ENCODE results near the gene PSD4.

The PSD4 gene

DNA sequence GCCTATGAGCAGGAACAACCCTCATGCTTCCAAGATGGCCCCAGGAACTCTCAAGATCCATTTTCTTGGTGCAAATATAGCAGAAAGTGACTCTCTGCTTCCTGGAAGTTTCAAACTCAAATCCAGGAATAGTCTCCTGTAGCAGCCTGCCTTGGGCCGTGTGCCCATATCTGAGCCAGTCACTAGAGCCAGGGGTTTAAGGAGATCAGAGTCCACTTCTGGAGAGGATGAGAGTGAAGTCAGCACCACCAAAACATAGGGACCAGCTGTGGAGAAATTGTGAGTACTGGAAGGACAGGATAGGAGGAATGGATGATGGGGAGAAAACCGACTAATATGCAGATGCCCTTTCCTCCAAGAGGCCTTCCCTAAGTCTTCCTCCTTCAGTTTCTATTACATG, 33.2 kb downstream of the PSD4 start:
- DNase-seq (ENCODE audit: low spot score), result no peak

DNA sequence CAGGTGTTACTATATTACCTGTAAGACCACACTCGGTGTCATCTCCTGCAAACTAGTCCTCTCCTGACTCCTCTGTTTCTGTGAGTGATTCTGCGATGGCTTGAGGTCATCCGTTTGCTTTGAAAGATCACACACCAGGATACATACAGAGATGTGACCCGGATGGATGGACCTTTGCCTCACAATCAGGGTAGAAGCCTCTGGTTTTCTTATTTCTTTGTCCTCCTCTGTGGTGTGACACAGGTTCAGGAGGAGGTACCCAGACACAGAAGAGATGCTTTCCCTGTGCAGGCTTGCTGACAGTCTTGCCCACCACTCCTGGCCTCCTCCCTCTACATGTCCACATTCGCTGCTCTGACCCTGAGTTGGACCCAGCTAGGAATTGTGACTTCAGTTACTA, 34.6 kb downstream of the PSD4 start:
- DNase-seq (ENCODE audit: low spot score), result no peak

DNA sequence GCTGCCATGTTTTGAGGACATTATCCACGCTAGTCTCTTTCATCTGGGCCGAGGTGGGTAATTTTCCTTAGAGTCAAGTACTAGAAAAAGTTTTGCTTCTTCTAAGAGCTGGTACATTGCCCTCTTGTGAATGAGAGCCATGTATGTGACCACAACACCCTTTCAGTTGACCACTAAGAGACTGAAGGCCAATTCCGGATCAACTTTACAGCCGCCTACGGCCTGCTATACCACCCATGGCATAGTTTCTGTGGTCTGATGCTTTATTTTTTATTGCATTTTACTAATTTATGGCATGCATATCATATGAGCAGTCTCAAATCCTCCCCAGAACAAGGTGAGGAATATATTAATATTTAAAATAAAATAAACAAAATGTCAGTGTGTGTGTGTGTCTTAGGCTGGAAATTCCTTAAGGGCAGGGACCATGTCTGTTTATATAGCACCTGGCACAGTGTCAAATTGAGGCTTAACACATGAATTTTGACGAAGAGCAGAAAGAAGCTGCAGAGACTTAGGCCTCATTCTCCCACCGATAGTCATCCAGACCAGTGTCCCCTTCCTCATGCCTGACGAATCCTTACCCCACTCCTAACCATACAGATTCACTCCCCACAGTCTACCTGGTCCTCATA, 35.4 kb downstream of the PSD4 start:
- no peak for DNase-seq (ENCODE audit: low spot score)

DNA sequence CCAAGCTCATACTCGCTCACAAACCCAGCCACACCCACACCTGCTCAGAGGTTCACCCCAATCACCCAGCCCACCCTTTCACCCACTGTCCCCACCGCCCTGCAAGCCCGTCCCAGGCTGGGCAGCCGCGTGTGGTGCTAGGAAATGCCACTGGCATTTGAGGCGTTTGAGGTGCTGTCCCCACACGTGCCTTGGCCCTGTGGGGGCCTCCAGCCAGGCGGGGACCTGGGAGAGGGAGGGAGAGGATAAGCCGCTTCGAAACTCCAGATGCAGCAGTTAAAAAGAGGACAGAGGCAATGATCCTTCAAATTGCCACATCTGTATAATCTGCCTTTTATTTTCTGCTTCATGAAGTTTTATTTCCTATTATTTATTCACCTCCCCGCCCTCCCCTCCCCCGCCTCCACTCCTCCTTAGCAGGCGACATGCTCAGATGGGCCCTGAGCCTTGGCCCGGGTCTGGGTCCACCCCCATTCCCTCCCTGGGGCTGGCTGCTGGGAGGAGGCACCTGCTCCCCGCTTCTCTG, 35.9 kb downstream of the PSD4 start:
- DNase-seq (ENCODE audit: low spot score), result no peak

DNA sequence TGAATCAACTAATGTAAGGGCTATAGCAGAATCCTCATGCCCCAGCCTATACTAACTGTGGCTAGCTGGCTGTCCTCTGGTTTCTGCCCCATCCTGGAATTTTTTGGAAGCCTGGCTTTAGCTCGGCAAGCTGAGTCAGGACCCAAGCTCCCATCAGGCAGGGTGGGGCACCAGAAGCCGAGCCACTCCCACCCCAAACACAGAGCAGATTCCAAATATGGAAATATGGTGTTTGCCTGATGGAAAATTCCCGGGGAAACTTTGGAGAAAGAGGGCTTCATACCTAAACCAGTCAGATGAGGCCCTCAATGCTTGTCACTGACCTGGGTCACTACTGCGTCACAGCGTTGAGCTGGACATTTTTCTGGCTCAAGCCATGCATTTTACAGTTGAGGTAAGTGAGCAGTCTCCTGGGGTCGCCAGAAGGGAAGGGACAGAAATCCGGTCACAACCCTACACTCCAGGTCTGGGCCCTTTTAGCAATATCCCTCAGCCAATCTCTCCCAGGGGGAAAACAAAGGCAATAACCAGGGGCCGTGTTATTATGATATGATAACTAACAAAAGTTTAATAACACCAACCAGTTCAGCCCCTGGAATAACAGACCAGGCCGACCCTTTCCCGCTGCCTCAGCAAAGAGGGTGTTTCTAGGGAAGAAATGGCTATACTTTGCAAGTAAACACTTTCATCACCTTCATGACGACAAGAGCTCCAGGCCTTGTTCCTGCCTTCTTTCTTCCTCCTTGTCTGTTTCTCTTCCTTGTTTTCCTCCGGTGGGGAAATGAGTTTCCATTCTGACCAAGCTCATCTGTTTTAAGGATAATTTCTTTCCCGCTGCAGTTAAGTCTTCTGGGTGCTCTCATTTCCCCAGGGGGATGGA, 37.7 kb downstream of the PSD4 start:
- DNase-seq (ENCODE audit: low spot score), result no peak

DNA sequence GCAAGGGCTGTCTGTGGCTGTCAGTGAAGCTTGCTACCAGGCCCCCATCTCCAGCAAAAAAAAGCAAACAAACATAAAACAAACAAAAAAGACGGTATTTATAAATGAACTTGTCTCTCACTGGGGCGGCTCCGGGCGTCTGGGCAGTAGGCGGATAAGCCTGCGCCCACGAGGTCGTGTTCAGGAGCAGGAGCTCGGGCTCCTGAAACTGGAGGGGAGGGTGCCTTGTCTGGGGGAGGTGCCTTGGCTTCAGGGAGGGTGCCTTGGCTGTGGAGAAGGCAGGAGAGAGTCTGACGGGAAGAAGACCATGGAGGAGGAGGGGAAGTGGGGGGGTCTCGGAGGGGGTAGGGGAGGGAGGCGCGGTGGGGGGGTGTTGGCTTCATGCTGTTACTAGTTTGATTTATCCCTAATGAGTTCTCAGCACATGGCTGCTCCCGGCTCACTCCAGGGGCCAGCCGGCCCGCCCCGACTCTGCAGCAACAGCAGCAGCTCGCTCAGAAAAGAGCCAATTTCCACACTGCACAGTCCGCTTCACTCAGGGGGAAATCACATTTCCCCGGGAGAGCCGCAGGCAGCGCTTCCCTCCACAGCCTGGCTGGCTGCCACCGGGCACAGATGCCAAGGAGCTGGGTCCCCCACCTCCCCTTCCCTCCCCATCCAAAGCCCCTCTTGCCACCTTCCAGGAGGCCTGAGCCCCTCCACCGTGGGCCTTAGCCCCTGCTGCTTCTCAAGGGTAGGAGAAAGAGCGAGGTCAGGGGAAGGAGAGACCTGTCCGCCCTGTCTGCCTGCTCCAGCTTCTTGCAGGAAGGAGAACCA, 38.7 kb downstream of the PSD4 start:
- DNase-seq (ENCODE audit: low spot score), result no peak

DNA sequence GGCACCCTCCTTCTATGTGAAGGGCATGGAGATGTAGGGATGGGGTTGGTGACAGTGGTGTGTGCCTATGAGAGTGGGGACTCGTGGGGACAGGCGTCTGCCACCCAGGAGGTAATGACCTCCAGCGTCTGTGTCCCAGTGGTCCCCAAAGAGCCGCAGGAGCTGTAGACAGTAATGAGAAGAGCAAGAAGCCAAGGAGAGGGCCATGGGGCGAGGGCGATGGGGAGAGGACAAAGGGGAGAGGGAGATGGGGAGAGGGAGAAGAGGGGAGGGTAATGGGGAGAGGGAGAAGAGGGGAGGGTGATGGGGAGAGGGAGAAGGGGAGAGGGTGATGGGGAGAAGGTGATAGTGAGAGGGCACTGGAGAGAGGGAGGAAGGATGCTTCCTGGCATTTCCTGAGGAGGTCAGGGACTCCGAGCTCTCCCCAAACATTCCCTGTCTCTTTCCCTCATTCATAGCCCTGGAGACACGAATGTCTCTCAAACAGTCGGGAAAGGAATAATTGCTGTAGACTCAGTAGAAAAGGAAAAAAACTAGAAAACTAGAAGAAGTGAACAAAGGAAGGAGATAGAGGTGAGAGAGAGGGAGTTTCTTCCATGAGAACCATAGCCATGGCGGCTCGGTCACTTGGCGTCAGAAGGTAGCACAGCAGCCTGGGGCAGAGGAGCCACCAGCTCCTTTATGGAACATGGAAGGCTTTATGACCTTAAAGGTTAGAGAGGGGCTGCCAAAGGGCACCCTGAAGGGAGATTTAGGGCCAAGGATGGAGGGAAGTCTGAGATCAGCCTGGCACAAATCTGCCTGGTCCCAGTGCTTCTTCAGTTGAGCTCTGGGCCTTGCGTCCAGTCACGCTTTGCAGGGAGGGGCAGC, 39.5 kb downstream of the PSD4 start:
- DNase-seq (ENCODE audit: low spot score), result no peak

DNA sequence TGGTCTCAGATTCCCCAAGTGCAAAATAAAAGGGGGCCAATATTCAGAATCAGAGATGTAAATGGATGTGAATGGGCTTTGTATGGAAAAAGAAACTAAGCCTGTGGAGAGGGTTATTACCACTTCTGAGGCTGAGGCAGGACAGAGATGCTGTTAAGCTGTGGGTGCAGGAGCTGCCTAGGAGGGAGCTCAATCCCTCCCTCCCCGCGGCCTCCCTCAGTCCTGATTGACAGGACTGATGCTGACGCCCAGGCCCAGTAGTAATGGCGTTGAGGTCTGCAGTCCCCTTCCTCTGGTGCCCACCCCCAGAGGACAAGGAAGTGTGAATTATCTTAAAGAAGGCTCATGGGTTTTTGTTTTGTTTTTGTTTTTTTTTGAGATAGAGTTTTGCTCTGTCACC, 40.4 kb downstream of the PSD4 start:
- no peak for DNase-seq (ENCODE audit: low spot score)

DNA sequence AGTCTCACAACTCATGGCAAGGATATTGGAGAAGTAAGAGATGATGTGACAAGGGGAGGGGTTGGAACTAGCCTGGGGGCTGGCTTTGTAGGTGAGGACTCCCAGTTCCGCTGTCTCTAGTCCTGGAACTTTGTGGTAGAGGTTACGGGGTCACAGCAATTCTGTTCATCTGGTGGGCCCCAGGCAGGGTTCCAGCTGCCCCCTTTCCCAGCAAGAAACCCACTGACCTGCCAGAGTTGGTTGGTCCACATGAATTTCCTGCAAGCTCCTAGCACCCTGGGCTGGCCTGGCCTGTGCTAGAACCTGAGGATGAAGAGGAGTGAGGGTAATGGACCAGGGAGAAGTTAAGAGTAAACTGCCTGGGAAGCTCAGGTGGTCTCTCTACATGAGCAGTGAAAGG, 41.3 kb downstream of the PSD4 start:
- no peak for DNase-seq (ENCODE audit: low spot score)

DNA sequence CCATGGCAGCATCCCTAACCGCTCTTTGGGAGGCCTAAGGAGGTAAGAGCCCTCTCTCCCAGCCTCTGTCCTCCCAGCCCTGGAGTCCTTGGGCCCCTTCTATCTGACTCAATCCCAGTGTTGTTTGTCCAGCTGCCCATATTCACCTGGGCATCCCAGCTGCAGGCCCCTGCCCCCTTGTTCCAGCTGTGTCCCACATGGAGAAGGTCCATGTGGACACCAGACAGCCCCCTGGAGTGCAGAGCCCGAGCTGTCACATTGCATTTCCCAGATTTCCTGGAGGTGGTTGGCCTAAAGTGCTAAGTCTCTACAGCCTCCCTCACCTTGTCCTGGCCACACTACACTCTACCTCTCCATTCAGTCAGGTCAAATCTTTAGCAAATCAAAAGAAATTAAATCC, 42.5 kb downstream of the PSD4 start:
- DNase-seq (ENCODE audit: low spot score), result no peak

DNA sequence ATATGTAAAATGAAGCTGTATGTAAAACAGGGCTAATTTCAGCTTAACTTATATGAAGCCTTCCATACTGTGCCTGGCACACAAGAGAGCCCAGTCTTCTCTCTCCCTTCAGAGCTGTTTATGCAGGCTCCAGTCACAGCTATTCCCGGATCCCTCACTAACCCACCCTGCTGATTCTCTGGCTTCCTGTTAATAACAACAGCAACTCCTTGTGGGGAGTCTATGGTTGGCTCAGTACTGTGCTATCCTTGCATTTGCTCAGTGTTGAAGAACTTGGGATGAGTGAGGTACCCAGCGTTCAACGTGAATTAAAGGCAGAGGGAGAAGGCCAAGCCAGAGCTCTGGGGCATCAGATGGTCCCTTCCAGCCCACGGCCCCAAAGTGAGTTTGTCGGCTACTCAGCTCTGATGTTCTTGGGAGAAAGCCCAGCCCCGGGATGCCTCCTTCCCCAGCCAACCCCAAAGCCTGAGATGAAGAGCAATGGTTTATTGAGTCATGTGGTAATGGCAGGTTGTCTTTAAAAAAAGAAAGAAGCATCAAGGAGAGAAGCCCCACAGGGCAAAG, 43.2 kb downstream of the PSD4 start:
- DNase-seq (ENCODE audit: low spot score), result no peak

DNA sequence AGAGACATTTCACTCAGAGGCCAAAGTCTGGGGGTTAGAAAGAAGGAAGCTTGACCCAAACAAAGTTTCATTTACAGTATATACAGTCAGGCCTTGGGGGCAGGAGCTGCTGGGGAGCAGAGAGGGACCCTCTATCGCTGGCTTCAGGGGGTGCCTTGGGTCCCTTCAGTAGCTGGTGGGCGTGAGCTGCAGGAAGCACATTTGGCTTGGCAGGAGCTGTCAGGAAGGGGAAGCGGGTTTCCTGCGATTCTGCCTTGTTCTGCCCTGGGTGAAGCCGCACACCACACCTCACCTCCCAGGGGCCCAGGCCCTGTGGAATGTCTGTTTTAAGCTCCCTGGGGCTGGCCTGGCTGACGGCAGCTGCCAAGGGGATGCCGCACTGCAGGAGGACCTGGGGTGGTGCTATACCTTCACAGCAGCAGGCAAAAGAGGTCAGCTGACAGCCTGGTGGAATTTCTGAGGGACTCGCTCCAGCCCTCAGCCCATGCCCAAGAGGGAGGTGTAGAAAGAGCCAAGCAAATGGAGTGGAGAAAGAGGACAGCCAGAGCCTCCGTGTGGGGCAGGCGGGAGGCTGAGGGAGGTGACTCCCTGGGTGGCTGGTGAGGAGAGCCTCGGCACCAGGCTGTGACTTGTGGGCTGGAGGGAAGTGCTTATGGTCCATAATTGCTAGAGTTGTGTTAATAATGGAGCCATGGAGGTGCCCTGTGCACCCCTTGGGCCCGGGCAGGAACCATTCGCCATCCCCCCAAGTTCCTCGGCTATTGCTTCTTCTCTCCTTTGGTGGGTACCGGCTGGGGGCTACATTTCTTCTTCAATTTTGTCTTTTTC, 43.9 kb downstream of the PSD4 start:
- DNase-seq (ENCODE audit: low spot score), result no peak

DNA sequence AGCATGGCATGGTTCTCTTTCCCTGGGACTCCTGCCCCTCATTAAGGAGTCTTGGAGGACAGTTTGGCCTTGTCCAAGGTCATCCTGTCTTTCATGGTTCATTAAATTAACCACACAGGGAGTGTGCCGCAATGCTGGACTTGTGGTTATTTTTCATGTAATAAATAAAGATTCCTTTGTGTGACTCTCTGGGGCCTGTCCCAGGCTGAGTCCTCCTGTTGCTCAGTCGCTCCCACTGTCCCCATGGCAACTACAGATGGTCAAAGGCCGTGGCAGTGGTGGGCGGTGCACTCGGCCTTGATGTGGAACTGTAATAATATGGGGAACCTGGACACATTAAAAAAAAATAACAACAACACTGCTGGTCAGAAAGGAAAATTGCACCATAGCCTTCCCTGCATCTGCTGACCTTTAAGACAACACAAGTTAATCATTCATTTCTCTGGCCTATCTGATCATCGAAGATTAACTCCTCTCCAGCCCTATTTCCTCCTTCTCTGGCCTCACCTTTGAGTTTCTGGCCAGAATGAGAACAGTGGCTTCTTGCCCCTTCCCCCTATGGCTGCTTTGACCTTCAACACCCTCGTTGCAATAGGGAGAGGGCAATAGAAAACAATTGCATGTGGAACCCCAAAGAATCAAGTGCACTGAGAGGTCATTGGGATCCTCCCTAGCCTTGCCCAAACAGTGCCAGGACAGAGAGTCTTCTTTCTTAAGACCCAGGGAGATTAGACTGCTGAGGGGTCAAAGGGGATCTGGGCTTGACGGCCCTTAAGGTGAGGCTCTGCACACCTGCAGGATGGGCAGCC, 44.7 kb downstream of the PSD4 start:
- DNase-seq (ENCODE audit: low spot score), result no peak

DNA sequence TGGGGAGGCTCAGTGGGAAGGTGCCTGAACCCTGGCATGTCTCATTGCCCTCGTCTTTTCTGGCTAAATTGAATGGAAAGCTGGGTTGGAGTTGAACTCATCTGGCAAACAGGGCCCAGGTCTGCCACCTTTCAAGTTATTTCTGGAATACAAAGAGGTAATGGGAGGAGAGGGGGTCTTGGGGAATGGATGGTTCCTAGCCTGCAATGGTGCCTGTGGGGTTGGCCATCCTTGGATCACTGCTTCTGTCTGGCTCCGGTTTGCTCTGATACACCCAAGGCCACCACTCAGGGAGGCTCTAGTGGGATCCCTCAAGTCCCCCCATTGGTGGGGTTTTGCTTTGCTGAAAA, 45.3 kb downstream of the PSD4 start:
- DNase-seq (ENCODE audit: low spot score), result no peak

DNA sequence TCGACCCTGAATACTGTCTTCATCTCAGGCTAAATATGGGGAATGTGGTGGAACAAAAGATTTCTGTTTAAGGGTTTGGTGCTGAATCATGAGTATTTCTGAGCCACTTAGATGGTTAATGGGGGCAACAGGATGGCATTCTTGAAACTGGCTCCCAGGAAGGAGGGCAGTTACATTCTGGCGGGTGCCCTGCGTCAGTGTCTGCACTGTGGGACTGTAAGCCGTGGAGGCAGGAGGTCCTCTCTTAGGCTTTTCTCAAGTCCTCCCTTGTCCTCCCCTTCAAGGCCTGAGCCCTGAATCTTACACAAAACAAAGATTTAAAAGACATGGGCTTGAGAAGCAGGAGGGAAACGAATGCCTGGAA, 45.7 kb downstream of the PSD4 start:
- DNase-seq (ENCODE audit: low spot score), result no peak

DNA sequence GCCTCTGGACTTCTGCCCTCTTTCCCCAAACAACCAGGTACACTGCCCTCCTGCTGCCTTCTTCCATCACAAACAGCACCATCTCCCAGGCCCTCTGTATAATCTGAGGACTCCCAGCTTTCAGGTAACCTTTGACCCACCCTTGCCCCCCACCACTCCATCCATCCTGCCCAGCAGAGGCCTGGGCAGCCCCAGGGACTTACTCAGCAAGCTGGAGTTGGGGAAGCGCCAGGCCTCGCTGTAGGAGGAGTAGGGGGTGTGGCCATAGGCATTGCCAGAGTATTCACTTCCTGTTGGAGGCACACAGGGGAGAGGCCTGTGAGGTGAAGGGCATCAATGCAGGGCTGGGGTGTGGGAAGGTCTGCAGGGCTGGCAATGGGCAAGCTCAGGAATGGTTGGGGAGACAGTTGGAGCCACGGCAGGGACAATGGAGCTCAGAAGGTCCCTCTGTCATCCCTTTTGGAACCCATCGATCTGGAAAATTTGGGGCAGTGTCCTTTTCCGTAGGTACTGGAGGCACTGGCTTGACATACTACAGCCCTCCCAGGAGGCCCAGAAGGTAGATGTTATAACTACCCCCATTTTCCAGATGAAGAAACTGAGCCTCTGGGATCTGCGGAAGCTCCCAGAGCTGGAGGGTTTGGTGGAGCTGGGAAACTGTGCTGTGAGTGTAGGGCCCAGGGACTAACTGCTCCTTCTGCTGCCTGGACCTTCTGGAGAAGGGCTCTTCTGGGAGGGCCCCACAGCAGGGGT, 46.3 kb downstream of the PSD4 start:
- no peak for DNase-seq (ENCODE audit: low spot score)

DNA sequence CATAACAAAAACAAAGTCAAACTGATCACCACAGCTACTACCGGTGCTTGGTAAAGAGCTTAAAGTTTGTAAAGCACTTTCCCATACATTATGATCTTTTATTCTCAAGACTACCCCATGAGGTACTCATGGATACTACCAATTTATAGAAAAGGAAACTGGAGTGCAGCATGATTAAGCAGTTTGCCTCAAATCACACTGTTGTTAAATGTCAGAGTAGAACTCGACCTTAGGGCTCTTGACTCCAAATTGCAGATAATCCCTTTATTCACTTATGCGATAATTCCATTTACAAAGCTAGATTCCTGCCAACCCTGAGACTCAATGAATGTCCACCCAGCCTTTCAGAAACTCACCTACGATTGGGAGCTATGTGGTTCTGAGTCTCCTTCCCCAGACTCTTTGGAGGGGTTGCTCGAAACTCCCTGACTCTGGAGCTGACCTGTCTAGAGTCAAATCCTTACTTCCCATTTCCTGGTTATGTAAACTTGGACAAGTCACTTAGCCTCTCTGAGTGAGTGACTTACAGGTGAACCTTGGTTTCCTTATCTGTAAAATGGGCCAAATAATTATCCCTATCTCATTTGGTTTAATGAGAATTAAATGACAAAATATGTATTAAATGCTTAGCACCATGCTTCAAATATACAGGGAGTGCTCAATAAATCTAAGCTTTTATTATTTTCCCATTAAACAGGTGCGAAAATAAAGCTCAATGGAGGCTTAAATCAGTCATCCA, 47.4 kb downstream of the PSD4 start:
- DNase-seq (ENCODE audit: low spot score), result no peak

DNA sequence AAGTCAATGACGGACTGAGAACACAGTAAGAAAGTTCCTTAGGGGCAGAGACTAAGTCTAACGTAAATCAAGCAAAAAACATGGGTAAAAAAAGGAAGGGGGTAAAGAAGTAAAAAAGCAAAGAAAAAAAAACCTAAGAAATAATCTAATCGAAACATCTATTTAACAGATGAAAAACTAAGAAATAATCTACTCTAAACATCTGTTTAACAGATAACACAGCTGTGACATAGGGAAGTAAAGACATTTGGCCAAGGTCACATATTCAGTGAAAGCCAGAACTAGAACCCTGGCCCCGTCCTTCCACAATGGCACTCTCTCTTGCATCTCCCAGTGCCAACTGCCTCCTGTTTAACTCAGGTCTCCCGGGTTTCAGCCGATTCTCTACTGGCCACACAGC, 48.1 kb downstream of the PSD4 start:
- no peak for DNase-seq (ENCODE audit: low spot score)

Measured in NAMALWA (cell line).